Stimulated activated naive B cell treated with anti-CD40 and anti-IgM and Interleukin-4, amounts not matched to agents 10 μg/mL and 1 μg/mL and 100 μg/mL, for 72 hours (primary cell): ENCODE measurements around the gene GCGR.

ENCODE experiments used
- ATAC-seq, 2 donors: fragments of 150-1000 bp; cut with Tn5 transposase; replicated peaks; 2 replicates each; pipeline ENCODE4 v1.10.0; 2021; ENCODE audit warnings: moderate library complexity in 1 of 2
- DNase-seq: peaks from one replicate; pipeline ENCODE4 v3.0.0; 2021
- H3K27ac Mint-ChIP-seq: one replicate; pipeline ENCODE4 v1.8.0; 2022; ENCODE audit warnings: mild to moderate bottlenecking, mixed read lengths
- H3K27me3 Mint-ChIP-seq, 2 donors: one replicate each; pipeline ENCODE4 v1.8.0; 2022; ENCODE audit warnings: mixed read lengths in 2 of 2
- H3K36me3 Mint-ChIP-seq, 2 donors: one replicate each; pipeline ENCODE4 v1.8.0; 2022; ENCODE audit warnings: mixed read lengths in 2 of 2, mild to moderate bottlenecking in 1 of 2
- H3K4me1 Mint-ChIP-seq, 2 donors: one replicate each; pipeline ENCODE4 v1.8.0; 2022; ENCODE audit warnings: mixed read lengths in 2 of 2, mild to moderate bottlenecking in 1 of 2
- H3K4me3 Mint-ChIP-seq, 2 donors: one replicate each; pipeline ENCODE4 v1.8.0; 2022; ENCODE audit warnings: mild to moderate bottlenecking in 2 of 2, mixed read lengths in 2 of 2, moderate library complexity in 1 of 2
- H3K9me3 Mint-ChIP-seq, 2 donors: one replicate each; pipeline ENCODE4 v1.8.0; 2022; ENCODE audit warnings: mixed read lengths in 2 of 2, mild to moderate bottlenecking in 1 of 2

GCGR gene

GRCh38 chr17:81807839-81808238 is 3.9 kb downstream of the GCGR start:
- ATAC-seq (no peak), DNase-seq (no peak)
- H3K9me3 Mint-ChIP-seq, result no peaks in the 10 kb centered on the region
- H3K4me1 Mint-ChIP-seq, result peaks cover 7 to 25% of the 10 kb centered on the region in 2 donors
- peaks cover 46 to 61% of the 10 kb centered on the region in 2 donors for H3K27me3 Mint-ChIP-seq
- H3K27ac Mint-ChIP-seq, result no peak overlapping the region
- H3K4me3 Mint-ChIP-seq, result no peak overlapping the region
- H3K36me3 Mint-ChIP-seq, result no peaks in the 10 kb centered on the region

- Mint-ChIP-seq H3K36me3 (no peaks in the 10 kb centered on the region), H3K27ac (no peak overlapping the region), H3K4me3 (no peak overlapping the region), H3K4me1 (peaks cover 3 to 16% of the 10 kb centered on the region in 2 donors), H3K27me3 (peaks cover 39 to 53% of the 10 kb centered on the region in 2 donors), H3K9me3 (no peaks in the 10 kb centered on the region)
- ATAC-seq (peak in 1 of 2 donors; percentile 33), DNase-seq (no peak)
Measured at GRCh38 chr17:81808778-81809555, 5.0 kb downstream of the GCGR start.

- no peak for ATAC-seq
- no peak for DNase-seq
- Mint-ChIP-seq H3K4me3 (no peak overlapping the region), H3K27ac (no peak overlapping the region), H3K27me3 (peaks cover 39 to 53% of the 10 kb centered on the region in 2 donors), H3K36me3 (no peaks in the 10 kb centered on the region), H3K9me3 (no peaks in the 10 kb centered on the region), H3K4me1 (peaks cover 3 to 16% of the 10 kb centered on the region in 2 donors)
Measured at GRCh38 chr17:81809556-81809998, 5.6 kb downstream of the GCGR start.

GRCh38 chr17:81810476-81810875 is 6.5 kb downstream of the GCGR start:
- Mint-ChIP-seq H3K27me3 (peaks cover 39 to 46% of the 10 kb centered on the region in 2 donors), H3K36me3 (no peaks in the 10 kb centered on the region), H3K9me3 (no peaks in the 10 kb centered on the region), H3K27ac (no peak overlapping the region), H3K4me1 (peaks cover 0 to 10% of the 10 kb centered on the region in 2 donors), H3K4me3 (no peak overlapping the region)
- DNase-seq (no peak), ATAC-seq (no peak)

- Mint-ChIP-seq H3K9me3 (no peaks in the 10 kb centered on the region), H3K4me1 (peaks cover 0 to 7% of the 10 kb centered on the region in 2 donors), H3K36me3 (no peaks in the 10 kb centered on the region), H3K4me3 (no peak overlapping the region), H3K27me3 (peaks cover 36 to 44% of the 10 kb centered on the region in 2 donors), H3K27ac (no peak overlapping the region)
- DNase-seq (no peak), ATAC-seq (no peak)
Measured at GRCh38 chr17:81810892-81811704, 7.1 kb downstream of the GCGR start.

GRCh38 chr17:81811705-81812570 is 8.0 kb downstream of the GCGR start:
- Mint-ChIP-seq H3K27me3 (peaks cover 33 to 44% of the 10 kb centered on the region in 2 donors), H3K4me1 (peaks cover 0 to 1% of the 10 kb centered on the region in 2 donors), H3K4me3 (no peak overlapping the region), H3K9me3 (no peaks in the 10 kb centered on the region), H3K36me3 (no peaks in the 10 kb centered on the region), H3K27ac (no peak overlapping the region)
- DNase-seq, result no peak
- ATAC-seq, result no peak

- no peak overlapping the region for H3K4me3 Mint-ChIP-seq
- ATAC-seq, result no peak
- H3K36me3 Mint-ChIP-seq, result no peaks in the 10 kb centered on the region
- no peak overlapping the region for H3K27ac Mint-ChIP-seq
- peaks cover 26 to 37% of the 10 kb centered on the region in 2 donors for H3K27me3 Mint-ChIP-seq
- peaks cover 0 to 1% of the 10 kb centered on the region in 2 donors for H3K4me1 Mint-ChIP-seq
- no peaks in the 10 kb centered on the region for H3K9me3 Mint-ChIP-seq
- DNase-seq, result no peak
Measured at GRCh38 chr17:81812571-81813370, 8.8 kb downstream of the GCGR start.

- Mint-ChIP-seq H3K9me3 (no peaks in the 10 kb centered on the region), H3K27ac (no peak overlapping the region), H3K27me3 (peaks cover 23 to 33% of the 10 kb centered on the region in 2 donors), H3K4me1 (peaks cover 0 to 1% of the 10 kb centered on the region in 2 donors), H3K4me3 (no peak overlapping the region), H3K36me3 (no peaks in the 10 kb centered on the region)
- ATAC-seq, result no peak
- DNase-seq, result no peak
Measured at GRCh38 chr17:81813371-81813684, 9.4 kb downstream of the GCGR start.

GRCh38 chr17:81813861-81814683 is 10.1 kb downstream of the GCGR start:
- ATAC-seq, result no peak
- no peak overlapping the region for H3K27ac Mint-ChIP-seq
- H3K36me3 Mint-ChIP-seq, result no peaks in the 10 kb centered on the region
- no peaks in the 10 kb centered on the region for H3K9me3 Mint-ChIP-seq
- H3K4me3 Mint-ChIP-seq, result no peak overlapping the region
- peaks cover 0 to 1% of the 10 kb centered on the region in 2 donors for H3K4me1 Mint-ChIP-seq
- no peak for DNase-seq
- H3K27me3 Mint-ChIP-seq, result peaks cover 19 to 27% of the 10 kb centered on the region in 2 donors

- H3K4me3 Mint-ChIP-seq, result no peak overlapping the region
- DNase-seq, result no peak
- peaks cover 0 to 1% of the 10 kb centered on the region in 2 donors for H3K4me1 Mint-ChIP-seq
- ATAC-seq, result no peak
- no peaks in the 10 kb centered on the region for H3K9me3 Mint-ChIP-seq
- H3K27me3 Mint-ChIP-seq, result peaks cover 10 to 18% of the 10 kb centered on the region in 2 donors
- no peaks in the 10 kb centered on the region for H3K36me3 Mint-ChIP-seq
- H3K27ac Mint-ChIP-seq, result no peak overlapping the region
Measured at GRCh38 chr17:81814748-81815645, 11.0 kb downstream of the GCGR start.

- DNase-seq (no peak), ATAC-seq (no peak)
- Mint-ChIP-seq H3K27ac (no peak overlapping the region), H3K27me3 (peaks cover 4 to 12% of the 10 kb centered on the region in 2 donors), H3K4me3 (no peak overlapping the region), H3K4me1 (peaks cover 0 to 1% of the 10 kb centered on the region in 2 donors), H3K36me3 (no peaks in the 10 kb centered on the region), H3K9me3 (no peaks in the 10 kb centered on the region)
Measured at GRCh38 chr17:81815646-81815986, 11.7 kb downstream of the GCGR start.

- H3K36me3 Mint-ChIP-seq, result peaks cover 4 to 5% of the 10 kb centered on the region in 2 donors
- H3K27ac Mint-ChIP-seq, result no peak overlapping the region
- no peaks in the 10 kb centered on the region for H3K9me3 Mint-ChIP-seq
- H3K4me3 Mint-ChIP-seq, result no peak overlapping the region
- no peak for ATAC-seq
- DNase-seq, result no peak
- peaks cover 3 to 5% of the 10 kb centered on the region in 2 donors for H3K4me1 Mint-ChIP-seq
- H3K27me3 Mint-ChIP-seq, result peaks cover 4 to 12% of the 10 kb centered on the region in 2 donors
Measured at GRCh38 chr17:81817758-81818147, 13.8 kb downstream of the GCGR start.
